Stimulated activated CD4-positive, alpha-beta T cell treated with anti-CD3 and anti-CD28 coated beads, Interleukin-1b, Interleukin-23, amount 100 ng/mL, for 4 hours (primary cell): ENCODE data around the gene PPP2R5E.
A peak's percentile ranks its signal among the peaks of the same experiment; 100 is the strongest.

Source experiments
- DNase-seq, 2 donors: peaks; one replicate each; pipeline ENCODE4 v3.0.0-alpha.2; 2020; ENCODE audit warnings: low read depth in 2 of 2

PPP2R5E gene

GRCh38 chr14:63432228-63432627 is 110.9 kb downstream of the PPP2R5E start:
- DNase-seq = no peak

- no peak for DNase-seq
These were observed 111.7 kb downstream of the PPP2R5E start for GRCh38 chr14:63431466-63431865.

- DNase-seq = no peak
These were observed 114.7 kb downstream of the PPP2R5E start for GRCh38 chr14:63428486-63428885.

GRCh38 chr14:63426838-63427352 is 116.3 kb downstream of the PPP2R5E start:
- DNase-seq = no peak

DNA sequence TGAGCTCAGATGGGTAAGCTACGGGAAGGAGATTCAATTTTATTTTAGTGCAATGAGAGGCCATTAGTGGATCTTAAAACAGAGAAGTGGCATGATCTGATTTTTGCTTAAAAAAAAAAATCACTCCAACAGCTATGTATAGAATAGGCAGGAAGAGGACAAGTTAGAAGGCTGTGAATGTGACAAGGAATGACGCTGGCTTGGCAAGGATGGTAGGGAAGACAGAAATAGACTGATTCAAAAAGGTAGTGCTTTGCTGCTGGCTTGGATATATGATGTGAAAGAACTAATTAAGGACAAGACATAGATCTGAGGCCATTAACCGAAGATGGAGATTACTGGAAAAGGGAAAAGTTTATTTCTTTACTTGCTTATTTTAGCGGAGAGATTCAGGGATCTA is 119.3 kb downstream of the PPP2R5E start:
- DNase-seq = no peak

DNA sequence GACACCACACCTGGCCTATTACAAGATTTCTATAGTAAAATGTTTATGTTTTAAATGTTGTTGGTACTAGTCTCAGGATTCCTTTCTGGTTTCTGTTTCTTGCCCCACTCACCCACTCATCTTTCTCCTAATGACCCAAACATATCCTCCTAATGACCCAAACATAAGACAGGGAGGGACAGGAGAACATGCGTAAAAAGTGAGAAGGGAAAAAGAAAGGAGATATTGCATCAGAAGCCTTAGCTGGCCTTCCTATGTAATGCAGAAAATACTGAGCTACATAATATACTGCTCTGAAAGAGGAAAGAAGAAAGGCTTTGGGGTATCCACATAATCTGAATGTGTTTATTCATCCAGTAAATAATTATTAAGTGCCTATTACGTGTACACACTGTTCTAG is 119.8 kb downstream of the PPP2R5E start:
- DNase-seq = no peak

DNA sequence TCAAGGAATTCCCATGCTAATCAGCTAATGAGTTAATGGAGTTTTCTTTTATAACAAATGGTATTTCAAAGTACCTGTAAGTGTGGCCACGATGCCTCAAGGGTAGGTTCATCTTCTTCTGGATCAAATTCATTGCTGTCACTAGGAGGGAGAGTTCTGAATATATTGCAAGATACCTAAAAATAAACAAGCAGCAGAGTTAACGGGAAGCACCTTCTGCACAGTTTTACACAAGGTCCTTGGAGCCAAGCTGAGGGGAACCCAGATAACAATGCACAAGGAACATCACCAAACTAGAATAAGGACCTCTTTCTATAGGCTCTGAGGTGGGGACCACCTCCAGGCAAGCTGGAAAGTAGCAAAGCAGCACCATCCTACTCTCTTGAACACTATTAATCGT is 121.3 kb downstream of the PPP2R5E start:
- DNase-seq = no peak

DNA sequence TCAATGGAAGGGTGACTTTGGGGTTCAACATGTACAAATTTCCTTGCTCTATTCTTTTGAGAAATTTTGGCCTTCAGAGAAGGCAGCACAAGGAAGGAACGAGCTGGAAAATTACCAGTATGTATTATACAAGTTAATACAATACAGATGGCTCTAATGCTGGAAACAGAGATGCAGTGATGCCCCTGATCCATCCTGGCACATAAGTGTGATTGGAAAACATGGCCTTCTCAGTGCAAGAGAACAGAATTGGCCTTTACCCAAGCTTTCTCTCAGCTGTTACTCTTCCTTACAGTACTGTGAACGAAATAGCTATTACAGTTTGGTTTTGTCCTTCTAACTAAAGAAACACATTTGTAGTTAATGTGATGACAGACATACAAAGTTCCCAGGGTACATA is 122.0 kb downstream of the PPP2R5E start:
- no peak for DNase-seq

GRCh38 chr14:63418020-63418419 is 125.2 kb downstream of the PPP2R5E start:
- DNase-seq = no peak

- DNase-seq = no peak
These were observed 130.2 kb downstream of the PPP2R5E start for GRCh38 chr14:63413009-63413408.

DNA sequence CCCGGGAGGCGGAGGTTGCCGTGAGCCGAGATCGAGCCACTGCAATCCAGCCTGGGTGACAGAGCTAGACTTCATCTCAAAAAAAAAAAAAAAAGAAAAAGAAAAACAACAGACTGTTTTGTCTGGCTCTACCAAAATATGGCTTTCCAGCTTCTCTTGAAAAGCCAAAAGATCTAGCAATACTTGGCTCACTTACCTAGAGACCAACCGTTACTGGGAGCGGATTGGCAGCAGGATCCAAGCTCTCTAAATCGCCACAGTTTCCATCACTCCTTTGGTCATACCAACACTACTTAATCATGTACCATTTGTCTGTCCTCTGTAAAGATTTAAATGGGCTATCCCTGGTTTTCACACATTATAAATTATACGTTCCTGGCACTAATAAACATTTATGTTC is 136.8 kb downstream of the PPP2R5E start:
- DNase-seq = no peak

GRCh38 chr14:63405715-63406114 is 137.5 kb downstream of the PPP2R5E start:
- no peak for DNase-seq

GRCh38 chr14:63404906-63405305 is 138.3 kb downstream of the PPP2R5E start:
- no peak for DNase-seq

GRCh38 chr14:63401646-63402045 is 141.5 kb downstream of the PPP2R5E start:
- DNase-seq = no peak

- DNase-seq = no peak
These were observed 144.2 kb downstream of the PPP2R5E start for GRCh38 chr14:63398952-63399351.

- no peak for DNase-seq
These were observed 148.3 kb downstream of the PPP2R5E start for GRCh38 chr14:63394841-63395240.

DNA sequence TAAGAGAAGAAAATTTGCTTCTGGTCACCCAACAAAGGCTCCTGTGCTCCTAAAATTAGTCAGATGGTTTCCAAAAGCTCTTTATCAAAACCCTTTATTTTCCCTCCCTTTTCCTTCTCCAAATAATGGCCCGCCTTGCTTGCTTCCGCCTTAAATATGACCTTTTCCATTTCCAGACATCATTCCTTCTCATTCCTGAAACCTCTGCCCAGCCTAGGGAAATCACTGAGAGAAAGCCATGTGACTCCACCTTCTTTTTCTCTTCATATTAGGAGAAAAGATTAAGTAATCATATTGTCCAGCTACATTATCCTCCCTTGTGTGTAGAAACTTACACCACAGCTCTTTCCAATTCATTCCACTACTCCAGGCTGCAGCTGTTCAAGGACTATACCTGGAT is 148.7 kb downstream of the PPP2R5E start:
- no peak for DNase-seq

DNA sequence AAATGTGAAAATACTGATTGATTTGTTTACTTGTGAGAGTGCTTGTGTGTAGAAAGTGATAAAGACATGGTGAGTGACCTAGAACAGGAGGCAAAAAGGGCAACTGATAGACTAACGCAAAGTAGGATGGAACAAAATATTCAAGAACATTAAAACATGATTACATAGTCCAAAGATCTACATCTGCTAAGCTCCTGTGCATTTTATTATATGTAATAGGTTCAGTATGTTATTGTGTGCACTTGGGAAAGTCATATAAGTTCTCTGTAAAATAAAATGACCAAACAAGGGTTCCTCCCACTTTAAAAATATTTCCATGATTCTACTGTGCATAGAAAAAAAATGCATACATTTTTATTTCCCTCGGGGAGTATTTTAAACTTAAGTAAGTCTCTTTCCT is 150.2 kb downstream of the PPP2R5E start:
- no peak for DNase-seq

DNA sequence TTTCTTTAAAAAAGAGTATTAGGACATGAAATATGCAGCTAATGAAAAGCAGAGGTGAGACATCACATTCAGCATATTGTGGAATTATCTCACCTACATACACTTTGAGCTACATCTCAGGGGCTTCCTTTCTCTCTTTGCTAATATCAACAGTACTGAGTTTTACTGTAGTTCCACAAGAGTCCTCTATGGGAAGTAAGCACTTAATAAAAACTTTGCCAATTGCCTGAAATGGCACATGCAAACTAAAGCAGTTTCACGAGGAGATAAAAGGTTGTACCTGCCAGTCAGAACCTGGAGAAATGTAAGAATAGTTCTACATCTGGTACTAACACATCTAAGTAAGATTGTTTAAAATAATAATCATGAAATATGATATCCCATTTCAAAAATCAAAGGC is 150.9 kb downstream of the PPP2R5E start:
- DNase-seq = no peak

- DNase-seq = peak; percentile 23 to 41
These were observed 154.3 kb downstream of the PPP2R5E start for GRCh38 chr14:63388766-63389431.

- DNase-seq = no peak
These were observed 155.5 kb downstream of the PPP2R5E start for GRCh38 chr14:63387711-63388110.

GRCh38 chr14:63383776-63384367 is 159.3 kb downstream of the PPP2R5E start:
- DNase-seq = peak in 1 of 2 donors; percentile 4

- no peak for DNase-seq
These were observed 164.7 kb downstream of the PPP2R5E start for GRCh38 chr14:63378444-63378843.

GRCh38 chr14:63375769-63376168 is 167.4 kb downstream of the PPP2R5E start:
- no peak for DNase-seq
